H1 (cell line): Measurements from ENCODE around the gene MEGF11. TPM values are rescaled to one million over a fixed set of nuclear protein-coding genes. Genes with fewer than 3 reads are reported as not detected.

ENCODE experiments used
- CBX8 ChIP-seq: fragments of 300-800, 300-1000 bp; sonication (generic); IDR thresholded peaks from 2 replicates; pipeline ENCODE4 v1.7.1; 2016; ENCODE audit warnings: low read depth, low read length, borderline replicate concordance
- CREB1 ChIP-seq: IDR thresholded peaks from 2 replicates; pipeline ENCODE4 v1.6.1; 2012; ENCODE audit warnings: inconsistent platforms
- CTBP2 ChIP-seq: IDR thresholded peaks from 2 replicates; pipeline ENCODE4 v1.7.0; 2011; ENCODE audit warnings: borderline replicate concordance, mild to moderate bottlenecking, moderate library complexity, mixed read lengths, low read length; ENCODE audit not compliant: insufficient read depth, insufficient read length
- GABPA ChIP-seq: IDR thresholded peaks from 2 replicates; pipeline ENCODE4 v1.6.1; 2011; ENCODE audit warnings: mild to moderate bottlenecking, low read length, moderate library complexity, borderline replicate concordance; ENCODE audit not compliant: insufficient read depth
- HDAC6 ChIP-seq: IDR thresholded peaks from one replicate; pipeline ENCODE4 v1.7.1; 2012; ENCODE audit warnings: low read depth, mild to moderate bottlenecking, inconsistent platforms, low read length, moderate library complexity
- JUND ChIP-seq: IDR thresholded peaks from 2 replicates; pipeline ENCODE4 v1.6.1; 2011; ENCODE audit warnings: mild to moderate bottlenecking, improper control_type of control experiment, low read length
- NANOG ChIP-seq: IDR thresholded peaks from 2 replicates; pipeline ENCODE4 v1.6.1; 2011; ENCODE audit warnings: low read length, low read depth, mild to moderate bottlenecking, inconsistent platforms; ENCODE audit not compliant: insufficient read depth, poor library complexity, severe bottlenecking
- RAD21 ChIP-seq, 2 experiments: IDR thresholded peaks in 1 of 2; conservative IDR thresholded peaks in 1 of 2; 2 replicates each; pipeline ENCODE4 v1.6.1; 2011; ENCODE audit warnings: low read depth in 2 of 2, low read length in 2 of 2, improper control_type of control experiment in 1 of 2, inconsistent platforms in 1 of 2, mild to moderate bottlenecking in 1 of 2, moderate library complexity in 1 of 2
- RFX5 ChIP-seq: IDR thresholded peaks from 2 replicates; pipeline ENCODE4 v1.6.1; 2011; ENCODE audit warnings: low read depth, low read length, improper control_type of control experiment, borderline replicate concordance
- RNF2 ChIP-seq: fragments of 200-900, 300-1000 bp; sonication (generic); IDR thresholded peaks from 2 replicates; pipeline ENCODE4 v1.7.1; 2016; ENCODE audit warnings: borderline replicate concordance, low read depth, mild to moderate bottlenecking, antibody characterized with exemption, low read length; ENCODE audit not compliant: poor library complexity, severe bottlenecking; ENCODE audit errors: missing control alignments
- SIN3A ChIP-seq, 2 experiments: IDR thresholded peaks in 1 of 2; conservative IDR thresholded peaks in 1 of 2; 2 replicates each; pipeline ENCODE4 v1.6.1; 2011 to 2012; ENCODE audit warnings: low read length in 2 of 2, improper control_type of control experiment in 1 of 2, low read depth in 1 of 2, mild to moderate bottlenecking in 1 of 2
- SIRT6 ChIP-seq: IDR thresholded peaks from one replicate; pipeline ENCODE4 v1.7.1; 2012; ENCODE audit warnings: low read length, inconsistent platforms
- SIX5 ChIP-seq: IDR thresholded peaks from 2 replicates; pipeline ENCODE4 v1.6.1; 2011; ENCODE audit warnings: mild to moderate bottlenecking, low read depth, low read length
- SP1 ChIP-seq: IDR thresholded peaks from 2 replicates; pipeline ENCODE4 v1.6.1; 2011; ENCODE audit warnings: low read depth, low read length
- TAF1 ChIP-seq: IDR thresholded peaks from 2 replicates; pipeline ENCODE4 v1.6.1; 2011; ENCODE audit warnings: mild to moderate bottlenecking, low read depth, low read length
- polyA plus RNA-seq, 7 experiments: library from polyadenylated mRNA; depleted of rRNA in 3 of 7; stranded (reverse) in 5 of 7; unstranded in 2 of 7; fragments of >200 nt in 5 of 7; fragments of 200-250 nt in 2 of 7; gene quantifications; 1 replicate in 5 of 7; 2 replicates in 1 of 7; 4 replicates in 1 of 7; pipeline versions ENCODE4 v1.2.1 to v1.2.3, GENCODE V29; 2011 to 2013; ENCODE audit warnings: missing spikeins in 2 of 7, mixed read lengths in 2 of 7
- total RNA-seq: library from RNA; stranded (reverse); fragmentation: NEBNext Ultra II Directional; extraction: Animal tissue kit (Norgen Biotek cat#: 25700); gene quantifications from 2 replicates; pipeline ENCODE4 v1.2.1, GENCODE V29; 2021
- TF ChIP-seq, protein P1 (sequence below), 3 experiments: IDR thresholded peaks; 1 replicate in 2 of 3; 2 replicates in 1 of 3; pipeline versions ENCODE4 v1.5.1 to v1.6.1; 2011; ENCODE audit warnings: low read length in 3 of 3, mild to moderate bottlenecking in 3 of 3, inconsistent platforms in 2 of 3, low read depth in 1 of 3, moderate library complexity in 1 of 3; ENCODE audit not compliant: insufficient read depth in 1 of 3; ENCODE audit errors: control extremely low read depth in 1 of 3
- TF ChIP-seq, protein P2 (sequence below): IDR thresholded peaks from 2 replicates; pipeline ENCODE4 v1.6.1; 2012; ENCODE audit warnings: low read length, inconsistent platforms

Gene MEGF11
- total and polyA plus RNA-seq, 2 of the 8 experiments (the other 6 are each of a cell fraction or from before 2014, with no cell fraction given): 4.4 to 4.8 TPM

DNA sequence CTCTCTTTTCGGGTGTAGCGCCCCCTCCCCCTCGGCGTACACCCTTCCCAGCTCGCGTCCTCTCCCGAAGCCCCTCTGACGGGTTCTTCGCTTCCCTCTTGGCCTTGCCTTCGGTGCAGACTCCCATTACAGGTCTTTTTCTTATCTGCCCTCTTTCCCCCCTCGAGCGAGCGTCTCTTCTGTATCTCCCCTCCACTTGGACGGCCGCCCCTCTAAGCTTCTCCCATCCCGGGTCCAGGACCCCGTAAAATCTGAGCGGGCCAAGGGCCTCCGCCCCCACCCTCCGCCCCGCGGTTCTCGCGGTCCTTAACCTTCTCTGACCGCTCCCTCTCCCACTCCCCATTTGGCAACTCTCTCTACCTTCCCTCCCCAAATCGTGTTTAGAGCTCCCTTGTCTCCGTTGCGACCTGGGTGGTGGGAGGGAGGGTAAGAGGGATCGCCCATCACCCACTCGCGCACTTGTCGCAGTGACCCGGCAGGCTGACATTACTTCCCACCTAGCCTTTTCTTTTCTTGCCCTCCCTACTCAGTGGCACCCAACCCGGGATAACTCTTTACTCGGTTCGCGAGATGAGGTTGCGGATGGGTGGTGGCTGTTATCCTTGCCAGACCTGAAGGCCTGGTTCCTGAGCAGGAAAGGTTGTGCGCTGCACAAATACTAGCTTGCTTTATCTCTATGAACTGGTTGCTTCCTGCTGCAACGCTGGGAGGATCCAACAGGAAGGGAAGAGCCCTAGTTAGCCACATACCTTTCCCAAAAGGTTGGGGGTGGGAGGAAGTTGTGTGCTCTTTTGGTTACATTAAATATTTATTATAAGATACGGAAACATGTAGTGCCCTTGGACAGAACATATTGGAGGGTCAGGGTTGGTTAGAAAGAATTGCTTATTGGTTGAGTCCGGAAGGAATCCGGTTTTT, 383.3 kb downstream of the MEGF11 start (continued):
- TF ChIP-seq, protein P1, sequence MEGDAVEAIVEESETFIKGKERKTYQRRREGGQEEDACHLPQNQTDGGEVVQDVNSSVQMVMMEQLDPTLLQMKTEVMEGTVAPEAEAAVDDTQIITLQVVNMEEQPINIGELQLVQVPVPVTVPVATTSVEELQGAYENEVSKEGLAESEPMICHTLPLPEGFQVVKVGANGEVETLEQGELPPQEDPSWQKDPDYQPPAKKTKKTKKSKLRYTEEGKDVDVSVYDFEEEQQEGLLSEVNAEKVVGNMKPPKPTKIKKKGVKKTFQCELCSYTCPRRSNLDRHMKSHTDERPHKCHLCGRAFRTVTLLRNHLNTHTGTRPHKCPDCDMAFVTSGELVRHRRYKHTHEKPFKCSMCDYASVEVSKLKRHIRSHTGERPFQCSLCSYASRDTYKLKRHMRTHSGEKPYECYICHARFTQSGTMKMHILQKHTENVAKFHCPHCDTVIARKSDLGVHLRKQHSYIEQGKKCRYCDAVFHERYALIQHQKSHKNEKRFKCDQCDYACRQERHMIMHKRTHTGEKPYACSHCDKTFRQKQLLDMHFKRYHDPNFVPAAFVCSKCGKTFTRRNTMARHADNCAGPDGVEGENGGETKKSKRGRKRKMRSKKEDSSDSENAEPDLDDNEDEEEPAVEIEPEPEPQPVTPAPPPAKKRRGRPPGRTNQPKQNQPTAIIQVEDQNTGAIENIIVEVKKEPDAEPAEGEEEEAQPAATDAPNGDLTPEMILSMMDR (IDR thresholded peaks at IDR 0.05; ENCODE audit: control extremely low read depth in 1 of 3, insufficient read depth in 1 of 3, low read depth in 1 of 3, low read length in 3 of 3): peak in 2 of 3 experiments; percentile 9 to 13; a peak in 1 of 4 replicates
- no peak; a peak in 1 of 4 replicates for TF ChIP-seq SIN3A (conservative IDR thresholded peaks at IDR 0.05 in 1 of 2, IDR thresholded peaks at IDR 0.05 in 1 of 2; ENCODE audit: low read depth in 1 of 2, low read length in 2 of 2)
- TF ChIP-seq SIRT6: no peak
- no peak for TF ChIP-seq NANOG
- no peak for TF ChIP-seq RNF2
- 0 out of 2 replicates have a peak, but pooled peaks have one; percentile 15 for TF ChIP-seq CREB1
- TF ChIP-seq RFX5: no peak
- TF ChIP-seq HDAC6: no peak
- no peak for TF ChIP-seq SIX5
- TF ChIP-seq SP1: no peak
- TF ChIP-seq TAF1: peak; percentile 10; the same call in 1 of the 2 replicates
- TF ChIP-seq CTBP2: peak; percentile 77
- no peak for TF ChIP-seq GABPA
- TF ChIP-seq, protein P2, sequence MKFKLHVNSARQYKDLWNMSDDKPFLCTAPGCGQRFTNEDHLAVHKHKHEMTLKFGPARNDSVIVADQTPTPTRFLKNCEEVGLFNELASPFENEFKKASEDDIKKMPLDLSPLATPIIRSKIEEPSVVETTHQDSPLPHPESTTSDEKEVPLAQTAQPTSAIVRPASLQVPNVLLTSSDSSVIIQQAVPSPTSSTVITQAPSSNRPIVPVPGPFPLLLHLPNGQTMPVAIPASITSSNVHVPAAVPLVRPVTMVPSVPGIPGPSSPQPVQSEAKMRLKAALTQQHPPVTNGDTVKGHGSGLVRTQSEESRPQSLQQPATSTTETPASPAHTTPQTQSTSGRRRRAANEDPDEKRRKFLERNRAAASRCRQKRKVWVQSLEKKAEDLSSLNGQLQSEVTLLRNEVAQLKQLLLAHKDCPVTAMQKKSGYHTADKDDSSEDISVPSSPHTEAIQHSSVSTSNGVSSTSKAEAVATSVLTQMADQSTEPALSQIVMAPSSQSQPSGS: no peak
- no peak for TF ChIP-seq CBX8
- no peak for TF ChIP-seq JUND
- TF ChIP-seq RAD21 (IDR thresholded peaks at IDR 0.05 in 1 of 2, conservative IDR thresholded peaks at IDR 0.05 in 1 of 2; ENCODE audit: low read depth in 2 of 2, low read length in 2 of 2): no peak
